Left ventricle myocardium superior (tissue), 1 donor: Measurements from ENCODE around the gene STUB1. TPM values are rescaled to one million over a fixed set of nuclear protein-coding genes. Genes with fewer than 3 reads are reported as not detected.

Source experiments
- ATAC-seq: fragments of 200-7000 bp; cut with Tn5 transposase; one replicate; pipeline ENCODE4 v1.9.1; 2020; ENCODE audit warnings: mild to moderate bottlenecking, moderate library complexity
- DNase-seq: peaks from one replicate; pipeline ENCODE4 v3.0.0-alpha.2; 2020
- intact Hi-C: fragments of 100-400 bp; cut with micrococcal nuclease; formaldehyde crosslinking; loops from one replicate; pipeline ENCODE4 v1.11.0; 2022
- total RNA-seq: library from RNA; stranded (reverse); fragmentation: NEBNext Ultra II Directional; extraction: Animal tissue kit (Norgen Biotek cat#: 25700); gene quantifications from one replicate; pipeline ENCODE4 v1.2.1, GENCODE V29; 2021
- donor health status: DM: no; HTN: yes; CAD: no; lungs with severe emphysema.

Gene STUB1
- total RNA-seq, 1 donor from 2014 or later, result 144 TPM

GRCh38 chr16:717450-718245 lies 37.4 kb downstream of the STUB1 start:
- ATAC-seq (no peak), DNase-seq (no peak)
- intact Hi-C loops, result no loop called here

DNA sequence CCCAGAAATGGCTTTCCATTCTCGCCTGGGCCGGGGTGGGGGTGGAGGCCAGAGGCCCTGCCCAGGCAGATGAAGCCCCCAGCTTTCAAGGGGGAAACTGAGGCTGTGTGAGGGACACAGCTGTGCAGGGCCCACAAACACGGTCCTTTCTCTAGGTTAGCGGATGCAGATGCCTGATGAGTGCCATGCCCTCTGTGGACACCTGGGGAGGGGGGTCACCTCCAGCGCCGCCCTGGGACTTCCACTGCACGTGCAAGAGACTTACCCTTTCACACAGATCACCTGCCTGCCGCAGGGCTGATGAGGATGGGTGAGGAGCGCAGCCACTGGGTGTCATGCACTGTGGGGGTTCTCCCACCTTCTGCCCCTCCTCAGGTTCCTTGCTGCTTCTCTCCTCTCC lies 38.2 kb downstream of the STUB1 start:
- ATAC-seq, result no peak
- no peak for DNase-seq
- intact Hi-C loops, result no loop called here

DNA sequence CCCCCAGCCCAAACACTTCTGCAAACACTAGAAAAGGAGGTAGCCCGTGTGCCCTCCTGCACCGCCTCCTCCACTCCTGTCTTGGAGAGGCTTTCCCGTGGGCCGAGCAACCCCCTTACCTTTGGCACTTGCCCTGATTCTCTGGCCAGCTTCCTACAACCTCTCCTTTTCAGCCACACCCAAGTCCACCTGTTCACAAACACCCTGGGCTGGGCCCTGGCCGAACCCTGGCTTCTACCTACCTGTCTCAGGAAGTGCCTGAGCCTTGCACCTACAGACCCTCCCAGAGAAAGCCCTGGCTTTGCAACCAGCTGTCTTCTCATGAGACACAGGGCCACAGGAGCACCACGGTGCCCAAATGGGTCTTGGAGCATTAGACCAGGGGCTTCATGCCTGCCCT lies 38.7 kb downstream of the STUB1 start:
- intact Hi-C loops, result no loop called here
- DNase-seq, result no peak
- no peak for ATAC-seq

DNA sequence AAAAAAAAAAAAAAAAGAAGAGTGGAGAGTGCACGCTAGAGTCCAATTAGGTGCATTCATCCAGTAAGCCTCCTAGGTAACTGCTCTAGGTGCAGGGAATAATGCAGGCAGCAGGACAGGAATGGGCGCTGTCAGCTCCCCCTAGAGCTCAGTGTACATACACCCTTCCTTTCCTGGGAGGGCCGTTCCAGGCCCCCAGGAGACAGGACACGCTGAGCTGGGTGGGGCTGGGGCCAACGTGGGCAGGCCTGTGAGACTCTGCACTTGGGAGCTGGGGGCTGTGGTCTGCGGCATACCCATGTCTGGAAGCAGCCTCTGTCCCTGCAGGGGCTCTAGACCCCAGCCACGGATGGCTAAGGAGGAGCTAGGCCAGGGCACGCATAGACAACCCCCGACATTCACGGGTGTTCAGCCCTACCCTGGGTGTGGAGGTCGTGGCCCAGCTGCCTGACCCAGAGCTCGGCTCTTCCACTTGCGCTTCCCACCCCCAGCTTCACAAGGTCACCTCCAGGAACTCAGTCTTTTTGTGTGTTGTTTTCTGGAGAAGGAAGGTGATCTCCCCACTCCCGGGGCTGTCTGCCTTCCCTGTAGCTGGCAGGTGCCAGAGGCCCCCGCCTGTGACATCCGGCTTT lies 39.7 kb downstream of the STUB1 start:
- no peak for ATAC-seq
- intact Hi-C loops, result no loop called here
- DNase-seq, result no peak

- intact Hi-C loops, result no loop called here
- DNase-seq, result peak; percentile 57
These were observed 40.3 kb downstream of the STUB1 start for GRCh38 chr16:720447-720989.

DNA sequence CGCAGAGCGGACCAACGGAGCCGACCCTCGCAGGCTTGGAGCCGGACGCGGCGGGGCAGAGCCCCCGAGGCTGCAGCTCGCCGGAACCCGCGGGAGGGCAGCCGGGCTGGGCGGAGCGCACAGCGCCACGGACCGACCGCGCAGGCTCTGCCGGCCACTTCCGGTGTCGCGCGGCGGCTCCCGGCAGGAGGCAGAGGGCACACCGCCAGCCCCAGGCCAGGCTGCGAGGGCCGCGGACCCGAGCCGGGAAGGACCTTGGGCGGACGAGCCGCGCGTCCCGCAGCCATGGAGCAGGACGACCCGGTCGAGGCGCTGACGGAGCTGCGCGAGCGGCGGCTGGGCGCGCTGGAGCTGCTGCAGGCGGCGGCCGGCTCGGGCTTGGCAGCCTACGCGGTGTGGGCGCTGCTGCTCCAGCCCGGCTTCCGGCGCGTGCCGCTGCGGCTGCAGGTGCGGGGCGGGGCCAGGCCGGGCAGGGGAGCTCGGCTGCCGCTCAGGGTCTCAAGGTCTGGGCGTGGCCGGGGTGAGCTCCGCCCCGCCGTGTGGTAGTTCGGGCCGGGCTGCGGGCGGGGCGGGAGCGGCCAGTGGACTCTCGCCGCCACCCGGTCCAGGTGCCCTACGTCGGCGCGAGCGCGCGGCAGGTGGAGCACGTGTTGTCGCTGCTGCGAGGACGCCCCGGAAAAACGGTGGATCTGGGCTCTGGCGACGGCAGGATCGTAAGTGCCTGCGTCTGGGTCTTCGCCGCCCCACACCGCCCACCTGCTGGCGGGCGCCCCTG lies 41.0 kb downstream of the STUB1 start, which contains the start of gene ANTKMT:
TSS of gene ANTKMT (plus strand) at position 157 of the 775 bp plus-strand sequence. CDS start at position 286, 129 bp downstream.
- DNase-seq (peak; percentile 90), ATAC-seq (peak; percentile 90)
- intact Hi-C loops, result no loop called here

More at GRCh38 chr16:720447-720989, 40.3 kb downstream of the STUB1 start:
- peak; percentile 62 for ATAC-seq

- intact Hi-C loops, result no loop called here
- DNase-seq, result no peak
- ATAC-seq, result no peak
These were observed 41.7 kb downstream of the STUB1 start for GRCh38 chr16:721765-722540.

GRCh38 chr16:722835-723633 lies 42.8 kb downstream of the STUB1 start:
- intact Hi-C loops, result no loop called here
- DNase-seq (no peak), ATAC-seq (no peak)

GRCh38 chr16:723695-724094 lies 43.5 kb downstream of the STUB1 start:
- DNase-seq (no peak), ATAC-seq (no peak)
- intact Hi-C loops, result no loop called here

- intact Hi-C loops, result no loop called here
- DNase-seq (no peak), ATAC-seq (no peak)
These were observed 44.2 kb downstream of the STUB1 start for GRCh38 chr16:724188-725040.

DNA sequence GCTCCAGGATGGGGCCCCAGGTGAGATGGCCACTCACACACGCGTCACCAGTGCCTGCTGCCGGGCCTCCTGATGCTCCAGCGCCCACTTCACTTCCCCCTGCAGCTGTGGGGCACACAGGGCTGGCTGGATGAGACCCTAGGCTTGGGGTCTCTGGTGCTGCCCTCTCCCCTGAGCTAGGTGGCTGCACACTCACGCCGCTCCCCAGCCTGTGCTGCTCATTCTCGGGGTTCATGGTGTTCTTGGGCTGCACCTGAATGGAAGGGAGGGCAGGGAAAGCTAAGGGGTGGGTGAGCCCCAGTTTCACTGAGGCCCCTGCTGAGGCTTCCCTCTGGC lies 44.8 kb downstream of the STUB1 start:
- ATAC-seq (no peak), DNase-seq (no peak)
- intact Hi-C loops, result no loop called here

GRCh38 chr16:725463-726187 lies 45.4 kb downstream of the STUB1 start:
- ATAC-seq (no peak), DNase-seq (no peak)
- intact Hi-C loops, result no loop called here

GRCh38 chr16:726188-726437 lies 45.9 kb downstream of the STUB1 start:
- no peak for DNase-seq
- intact Hi-C loops, result no loop called here
- no peak for ATAC-seq

DNA sequence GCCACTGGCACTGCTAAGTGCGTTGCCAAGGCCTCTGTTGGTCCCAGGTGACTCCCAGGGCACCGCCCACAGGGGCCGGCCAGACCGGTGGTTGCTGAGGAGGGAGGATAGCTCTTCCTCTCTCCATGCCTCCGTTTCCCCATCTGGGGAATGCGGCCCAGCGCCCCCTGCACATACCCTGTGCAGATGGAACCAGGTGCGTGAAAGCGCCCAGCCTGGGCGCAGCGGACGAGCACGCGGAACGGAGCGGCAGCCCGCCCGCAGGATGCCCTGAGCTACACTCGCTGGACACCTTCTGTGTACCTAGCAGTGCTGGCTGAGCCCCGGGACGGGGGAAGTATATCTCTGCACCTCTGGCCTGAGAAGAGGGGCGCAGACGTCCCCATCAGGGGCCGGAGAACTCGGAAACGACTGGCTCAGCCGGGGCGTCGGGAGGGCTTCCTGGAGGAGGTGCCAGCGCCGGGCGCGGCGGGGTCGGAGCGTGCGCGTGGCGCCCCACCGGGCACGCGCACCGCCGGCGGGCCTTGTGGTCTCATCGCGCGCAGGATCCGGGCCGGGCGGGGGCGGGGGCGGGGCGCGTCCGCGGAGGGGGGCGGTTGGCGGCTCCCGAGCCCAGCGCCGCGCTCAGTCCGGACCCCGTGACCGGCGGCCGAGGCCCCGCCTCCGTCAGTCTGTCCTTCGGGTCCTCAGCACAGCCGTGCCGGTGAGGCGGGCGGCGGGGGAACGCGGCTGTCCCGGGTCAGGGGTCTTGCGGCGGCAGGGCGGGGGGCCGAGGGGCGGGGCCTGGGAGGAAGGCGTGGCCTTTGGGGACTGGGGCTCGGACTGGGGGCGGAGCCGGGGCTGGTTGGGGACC lies 46.5 kb downstream of the STUB1 start, which contains the start of the genes CCDC78 and HAGHL:
TSS of gene CCDC78 (minus strand) at position 6 of the 853 bp plus-strand sequence. CDS start 76 bp downstream, outside the sequence.
TSS of gene HAGHL (plus strand) at position 669 of the 853 bp plus-strand sequence. CDS start 404 bp downstream, outside the sequence.
- DNase-seq (peak; percentile 79), ATAC-seq (peak; percentile 55)
- intact Hi-C loops, result no loop called here

GRCh38 chr16:727291-727977 lies 47.2 kb downstream of the STUB1 start:
- no peak for DNase-seq
- ATAC-seq, result peak; percentile 9
- intact Hi-C loops, result no loop called here
